ENCODE results near the gene EFEMP2.

Gene EFEMP2

DNA sequence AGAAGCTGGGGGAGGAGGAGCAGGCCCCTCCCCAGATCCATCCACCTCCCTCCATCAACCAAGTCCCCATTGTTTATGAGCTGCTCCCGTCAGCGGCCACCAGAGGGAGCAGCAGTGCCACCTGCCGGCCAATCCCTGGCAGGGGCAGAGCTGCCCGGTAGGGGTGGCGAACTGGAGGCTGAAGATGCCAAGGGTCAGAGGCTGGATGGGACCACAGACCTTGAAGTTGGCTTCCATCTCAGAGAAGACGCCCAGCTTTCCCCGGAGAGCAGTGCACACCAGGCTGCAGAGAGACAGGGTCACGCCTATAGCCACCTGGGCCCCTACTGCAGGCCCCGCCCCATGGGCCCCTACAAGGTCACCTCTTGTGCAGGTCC is 12.1 kb upstream of the EFEMP2 start:
- FAIRE-seq: no peak

DNA sequence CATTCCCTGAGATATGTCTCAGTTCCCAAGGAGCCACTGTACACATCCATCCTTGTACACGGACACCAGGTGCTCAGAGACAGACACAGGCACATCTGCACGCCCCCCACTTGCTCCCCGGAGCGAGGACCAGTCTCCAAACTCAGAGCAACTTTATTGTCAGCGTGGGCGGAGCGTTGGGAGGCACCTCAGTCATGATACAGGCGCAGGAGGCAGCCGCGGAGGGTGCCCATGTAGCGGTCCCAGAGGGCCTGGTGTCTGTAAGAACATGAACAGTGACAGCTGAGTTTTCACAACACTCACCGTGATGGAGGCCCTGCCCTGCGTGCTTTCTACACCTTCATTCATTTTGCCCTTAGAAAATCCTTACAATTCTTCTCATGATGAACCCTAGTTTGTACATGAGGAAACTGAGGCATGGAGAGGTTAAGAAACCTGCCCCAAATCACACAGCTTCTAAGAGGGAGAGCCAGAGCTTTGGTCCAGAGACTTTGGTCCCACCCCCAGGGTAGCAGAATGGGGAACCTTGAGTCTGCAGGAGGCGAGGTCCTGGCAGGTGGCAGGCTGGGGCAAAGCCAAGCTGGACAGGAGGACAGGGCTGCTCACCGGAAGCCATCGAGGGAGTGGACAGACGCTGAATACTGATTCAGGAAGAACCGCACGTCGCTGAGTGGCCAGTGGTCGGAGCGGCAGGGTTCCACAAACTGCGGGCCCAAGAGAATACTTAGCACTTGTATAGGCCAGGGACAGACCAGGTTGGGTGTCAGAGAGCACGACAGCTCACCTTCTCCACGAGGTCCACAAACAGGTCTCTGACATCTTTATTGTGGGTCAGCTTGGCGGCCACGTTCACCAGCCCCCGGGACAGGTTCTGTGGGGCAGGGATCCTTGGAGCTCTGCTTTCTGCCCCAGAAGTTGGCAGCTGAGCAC is 11.5 kb upstream of the EFEMP2 start:
- FAIRE-seq: no peak

DNA sequence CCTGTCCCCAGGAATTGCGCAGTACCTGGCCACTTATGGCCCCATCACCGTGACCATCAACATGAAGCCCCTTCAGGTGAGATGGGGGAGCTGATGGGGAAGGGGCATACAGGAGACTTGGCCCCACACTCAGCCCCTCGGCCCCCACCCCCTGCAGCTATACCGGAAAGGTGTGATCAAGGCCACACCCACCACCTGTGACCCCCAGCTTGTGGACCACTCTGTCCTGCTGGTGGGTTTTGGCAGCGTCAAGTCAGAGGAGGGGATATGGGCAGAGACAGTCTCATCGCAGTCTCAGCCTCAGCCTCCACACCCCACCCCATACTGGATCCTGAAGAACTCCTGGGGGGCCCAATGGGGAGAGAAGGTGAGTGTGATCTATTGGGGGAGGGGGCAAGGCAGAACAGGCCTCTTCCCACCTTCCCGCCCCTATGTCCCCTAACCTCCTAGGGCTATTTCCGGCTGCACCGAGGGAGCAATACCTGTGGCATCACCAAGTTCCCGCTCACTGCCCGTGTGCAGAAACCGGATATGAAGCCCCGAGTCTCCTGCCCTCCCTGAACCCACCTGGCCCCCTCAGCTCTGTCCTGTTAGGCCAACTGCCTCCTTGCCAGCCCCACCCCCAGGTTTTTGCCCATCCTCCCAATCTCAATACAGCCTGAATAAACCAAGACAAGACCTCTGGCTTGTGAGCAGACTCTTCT is 10.6 kb upstream of the EFEMP2 start:
- FAIRE-seq: no peak

DNA sequence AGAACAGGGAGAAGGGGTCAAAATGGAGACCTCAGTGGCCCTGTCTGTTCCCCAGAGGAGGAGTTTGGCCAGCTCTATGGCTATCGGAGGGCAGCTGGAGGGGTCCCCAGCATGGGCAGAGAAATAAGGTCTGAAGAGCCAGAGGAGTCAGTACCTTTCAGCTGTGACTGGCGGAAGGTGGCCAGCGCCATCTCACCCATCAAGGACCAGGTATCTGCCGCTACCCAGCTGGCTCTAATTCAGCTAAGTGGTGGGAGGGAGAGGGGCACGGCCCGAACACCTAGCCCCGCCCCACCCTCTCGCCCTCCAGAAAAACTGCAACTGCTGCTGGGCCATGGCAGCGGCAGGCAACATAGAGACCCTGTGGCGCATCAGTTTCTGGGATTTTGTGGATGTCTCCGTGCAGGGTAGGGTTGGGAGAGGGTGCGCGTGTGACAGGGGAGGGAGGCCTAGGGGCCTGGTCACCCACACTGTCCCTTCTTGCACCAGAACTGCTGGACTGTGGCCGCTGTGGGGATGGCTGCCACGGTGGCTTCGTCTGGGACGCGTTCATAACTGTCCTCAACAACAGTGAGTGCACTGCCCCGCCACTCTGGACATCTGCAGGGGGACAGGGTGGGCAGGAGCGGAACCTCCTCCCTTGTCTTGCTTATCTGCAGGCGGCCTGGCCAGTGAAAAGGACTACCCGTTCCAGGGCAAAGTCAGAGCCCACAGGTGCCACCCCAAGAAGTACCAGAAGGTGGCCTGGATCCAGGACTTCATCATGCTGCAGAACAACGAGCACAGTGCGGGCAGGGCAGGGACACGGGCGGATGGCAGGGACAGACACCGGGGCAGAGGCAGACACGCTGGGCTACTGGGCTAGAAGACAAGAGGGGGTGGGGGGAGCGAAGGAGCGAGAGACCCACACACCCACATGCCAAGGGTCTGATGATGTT is 9.8 kb upstream of the EFEMP2 start:
- FAIRE-seq: no peak

DNA sequence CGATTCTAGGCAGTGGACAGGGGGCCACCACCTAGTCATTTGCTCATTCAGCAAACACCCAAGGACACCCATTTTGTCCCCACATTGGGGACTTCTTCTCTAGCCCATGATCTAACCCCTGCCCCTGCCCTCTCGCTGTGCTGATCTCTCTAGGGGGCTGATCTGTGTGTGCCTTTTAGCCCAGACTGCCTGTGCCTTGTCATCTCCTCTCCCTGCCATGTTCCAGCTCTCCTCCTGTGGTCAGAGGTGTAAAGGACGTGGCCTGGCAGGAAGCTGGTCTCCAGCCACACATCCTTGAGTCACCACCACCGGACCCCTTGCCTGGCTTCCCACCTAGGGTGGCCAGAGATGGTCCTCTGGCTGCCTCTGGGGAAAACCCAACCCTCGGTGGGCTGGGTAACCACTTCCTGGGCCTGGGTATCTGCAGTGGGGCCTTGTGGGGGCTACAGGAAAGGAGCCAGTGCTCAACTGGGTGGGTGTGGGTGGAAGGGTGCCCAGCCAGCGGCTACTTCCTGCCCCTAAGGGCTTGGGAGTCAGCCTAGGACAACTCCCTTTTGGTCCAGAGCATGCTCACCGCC is 8.3 kb upstream of the EFEMP2 start:
- FAIRE-seq: no peak

DNA sequence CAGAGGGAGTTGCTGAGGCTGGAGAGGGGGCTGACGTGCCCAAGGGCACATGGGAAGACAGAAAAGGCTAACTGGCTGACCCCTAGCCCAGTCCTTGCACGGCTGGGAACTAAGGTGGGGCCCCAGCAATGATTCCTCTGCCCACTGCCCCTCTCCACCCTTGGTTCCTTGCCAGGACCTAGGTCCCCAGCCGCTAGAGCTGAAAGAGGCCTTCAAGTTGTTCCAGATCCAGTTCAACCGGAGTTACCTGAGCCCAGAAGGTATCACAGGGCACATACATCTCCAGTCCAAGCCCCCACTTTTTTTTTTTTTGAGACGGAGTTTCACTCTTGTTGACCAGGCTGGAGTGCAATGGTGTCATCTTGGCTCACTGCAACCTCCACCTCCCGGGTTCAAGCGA is 7.4 kb upstream of the EFEMP2 start:
- no peak for FAIRE-seq

DNA sequence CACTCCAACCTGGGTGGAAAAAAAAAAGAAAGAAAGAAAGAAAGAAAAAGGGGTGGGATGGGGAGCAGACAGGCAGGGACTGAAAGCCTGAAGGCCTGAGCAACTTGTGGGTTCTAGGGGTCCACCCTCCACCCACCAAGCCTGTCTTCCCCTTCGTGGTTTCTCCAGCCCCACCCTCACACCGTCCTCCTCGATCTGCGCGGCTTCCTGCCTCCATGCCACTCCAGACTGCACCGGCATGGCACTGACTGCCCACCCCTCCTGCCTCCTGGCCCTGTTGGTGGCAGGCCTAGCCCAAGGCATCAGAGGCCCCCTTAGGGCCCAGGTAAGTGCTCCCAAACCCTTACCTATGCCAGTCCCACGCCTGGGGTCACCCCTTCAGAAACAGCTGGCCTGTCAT is 7.0 kb upstream of the EFEMP2 start, which contains the start of gene CTSW:
Gene CTSW (plus strand): TSS at position 221 of the 400 bp plus-strand sequence. CDS start 18 bp downstream, at position 239.
- FAIRE-seq: no peak

DNA sequence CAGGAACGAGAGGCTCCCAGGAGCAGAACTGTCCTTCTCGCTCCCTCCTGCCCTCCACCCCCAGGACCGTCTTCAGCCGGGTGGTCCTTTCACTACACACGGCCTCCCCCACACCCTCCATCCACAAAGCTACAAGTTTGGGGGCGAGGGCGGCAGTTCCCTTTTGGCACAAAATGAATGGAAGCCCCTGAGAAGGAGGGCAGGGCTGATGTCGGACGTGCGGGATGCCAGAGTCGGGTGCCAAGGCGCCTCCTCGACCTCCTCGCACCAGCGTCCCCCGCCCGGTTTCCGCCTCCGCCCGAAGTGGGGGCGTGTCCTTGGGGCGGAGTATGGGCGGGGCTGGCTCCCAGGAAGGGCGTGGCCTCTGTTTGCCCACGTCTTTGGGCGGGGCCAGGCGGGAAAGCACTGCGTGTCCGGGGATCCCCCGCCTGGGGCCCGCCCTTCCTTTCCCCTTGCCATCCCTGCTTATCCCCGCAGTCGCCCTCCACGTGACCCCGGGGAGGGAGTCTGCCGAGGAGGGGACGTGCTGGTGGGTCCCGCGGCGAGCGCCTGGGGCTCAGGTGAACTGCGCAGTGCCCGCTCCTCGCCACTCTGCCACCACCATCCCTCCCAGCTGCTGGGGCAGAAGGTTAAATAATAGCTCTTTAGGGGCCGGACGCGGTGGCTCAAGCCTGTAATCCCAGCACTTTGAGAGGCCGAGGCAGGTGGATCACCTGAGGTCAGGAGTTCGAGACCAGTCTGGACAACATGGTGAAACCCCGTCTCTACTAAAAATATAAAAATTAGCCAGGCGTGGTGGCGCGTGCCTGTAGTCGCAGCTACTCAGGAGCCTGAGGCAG is 937 bp upstream of the EFEMP2 start:
- no peak for FAIRE-seq

DNA sequence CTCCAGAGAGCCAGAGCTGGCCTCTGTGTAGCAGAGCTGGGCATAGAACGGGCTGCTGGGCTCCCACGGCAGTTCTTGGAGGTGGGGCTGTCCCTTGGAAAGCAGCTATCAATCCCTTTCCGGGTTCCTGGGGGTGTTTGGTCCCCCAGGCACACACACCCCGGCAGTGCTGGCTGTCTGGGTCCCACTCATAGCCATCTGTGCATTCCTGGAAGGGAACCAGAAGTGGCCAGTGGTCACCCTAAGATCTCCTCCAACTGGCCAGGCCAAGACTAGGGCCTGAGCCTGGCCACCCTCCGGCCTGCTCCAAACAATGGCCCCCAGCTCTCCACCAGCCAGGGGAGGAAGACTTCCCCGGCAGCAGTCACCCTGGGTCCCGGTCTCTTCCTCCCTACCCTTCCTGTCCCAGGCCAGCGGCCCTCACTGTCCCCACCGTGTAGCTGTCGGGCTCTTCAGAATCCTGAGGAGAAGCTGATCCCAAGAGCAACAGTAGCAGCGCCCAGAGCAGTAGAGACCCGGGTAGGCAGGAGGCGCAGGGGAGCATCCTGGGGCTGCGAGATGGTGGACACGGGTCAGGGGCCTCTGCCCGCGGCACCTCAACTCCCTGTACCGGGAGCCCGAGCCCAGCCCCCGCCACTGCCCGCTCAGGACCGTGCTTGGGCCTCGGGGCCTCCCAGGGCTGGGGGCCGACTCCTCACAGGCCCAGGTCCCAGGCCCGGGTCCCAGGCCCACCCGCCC is 620 bp downstream of the EFEMP2 start:
- FAIRE-seq: no peak

DNA sequence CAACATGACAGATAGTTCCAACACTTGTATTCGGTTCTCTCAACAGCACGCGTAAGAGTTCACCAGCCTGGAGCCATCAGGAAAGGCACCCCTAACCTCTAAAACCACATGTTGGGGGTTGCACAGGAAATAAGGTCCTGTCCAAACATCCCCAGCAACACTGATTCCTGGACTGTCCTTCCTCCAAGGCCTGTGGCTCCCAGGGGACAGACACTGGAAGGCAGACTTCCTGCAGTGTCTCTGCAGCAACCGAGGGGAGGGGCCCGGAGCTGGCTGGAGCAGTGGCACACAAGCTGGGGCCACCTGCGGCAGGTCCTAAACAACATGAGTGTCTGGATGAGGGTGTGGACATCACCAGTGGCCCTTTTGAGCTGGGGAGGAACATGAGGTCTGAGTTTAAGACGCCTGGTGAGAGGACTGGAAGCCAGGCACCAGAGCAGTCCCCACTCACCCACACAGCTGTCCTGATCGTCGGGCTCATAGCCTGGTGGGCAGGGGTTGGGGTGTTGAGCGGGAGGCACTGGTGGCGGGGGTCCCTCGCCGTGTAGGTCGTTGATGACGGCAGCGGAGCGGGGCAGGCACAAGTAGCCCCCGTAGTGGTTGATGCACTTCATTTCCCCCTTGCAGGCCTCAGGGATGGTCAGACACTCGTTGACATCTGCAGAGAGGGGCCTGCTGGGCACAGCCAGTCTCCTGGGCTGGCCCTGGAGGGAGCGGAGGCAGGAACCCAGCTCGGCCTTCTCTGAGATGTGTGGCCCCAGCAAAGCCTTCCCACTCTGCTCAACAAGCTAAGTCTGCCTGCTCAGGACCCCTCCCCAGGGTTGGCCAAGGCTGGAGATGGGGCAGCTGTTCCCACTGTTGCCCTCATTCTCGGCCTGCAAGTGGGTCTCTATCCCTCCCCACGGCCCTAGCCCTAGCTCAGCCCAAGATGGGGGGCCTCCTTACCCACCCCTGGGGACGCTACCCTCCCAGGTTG is 1.6 kb downstream of the EFEMP2 start:
- no peak for FAIRE-seq

DNA sequence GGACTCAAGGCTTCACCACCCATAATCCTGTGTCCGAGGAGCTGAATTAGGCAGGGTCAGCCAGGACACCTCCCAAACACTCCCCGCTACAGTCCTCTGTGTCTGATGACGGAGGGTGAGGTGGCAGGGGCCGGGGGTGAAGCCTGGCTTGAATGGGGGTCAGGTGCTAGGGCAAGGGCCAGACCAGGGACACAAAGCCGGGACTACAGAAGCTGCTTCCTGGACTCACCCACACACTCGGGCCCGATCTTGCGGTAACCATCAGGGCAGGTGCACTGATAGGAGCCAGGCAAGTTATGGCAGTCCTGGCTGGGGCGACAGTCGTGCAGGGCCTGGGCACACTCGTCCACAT is 2.3 kb downstream of the EFEMP2 start:
- FAIRE-seq: no peak

DNA sequence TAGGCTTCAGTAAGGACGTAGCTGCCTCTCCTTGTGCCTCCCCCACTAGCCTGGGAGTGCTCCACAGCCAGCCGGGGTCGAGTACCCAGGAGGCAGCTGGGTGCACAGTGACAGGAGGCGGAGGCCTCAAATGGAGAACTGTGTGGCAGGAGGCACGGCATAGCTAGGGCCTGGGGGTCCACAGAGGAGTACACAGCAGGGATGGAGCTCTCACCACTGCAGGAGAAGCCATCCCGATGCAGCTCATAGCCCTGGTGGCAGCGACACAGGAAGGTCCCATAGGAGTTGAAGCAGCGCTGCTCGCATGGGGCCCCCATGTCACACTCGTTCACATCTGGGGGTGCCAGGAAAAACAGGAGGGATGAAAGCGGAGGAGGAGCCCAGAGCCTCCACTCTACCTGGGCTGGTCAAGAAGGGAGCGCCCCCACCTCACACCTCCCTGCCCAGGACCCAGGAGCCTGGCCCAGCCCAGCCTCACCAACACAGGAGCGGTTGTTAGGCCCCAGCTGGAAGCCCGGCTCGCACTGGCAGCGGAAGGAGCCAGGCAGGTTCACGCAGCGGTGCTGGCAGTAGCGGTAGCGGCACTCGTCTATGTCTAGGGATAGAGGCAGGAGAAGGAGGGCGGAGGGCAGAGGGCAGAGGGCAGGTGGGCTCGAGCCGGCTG is 2.8 kb downstream of the EFEMP2 start:
- FAIRE-seq: no peak

DNA sequence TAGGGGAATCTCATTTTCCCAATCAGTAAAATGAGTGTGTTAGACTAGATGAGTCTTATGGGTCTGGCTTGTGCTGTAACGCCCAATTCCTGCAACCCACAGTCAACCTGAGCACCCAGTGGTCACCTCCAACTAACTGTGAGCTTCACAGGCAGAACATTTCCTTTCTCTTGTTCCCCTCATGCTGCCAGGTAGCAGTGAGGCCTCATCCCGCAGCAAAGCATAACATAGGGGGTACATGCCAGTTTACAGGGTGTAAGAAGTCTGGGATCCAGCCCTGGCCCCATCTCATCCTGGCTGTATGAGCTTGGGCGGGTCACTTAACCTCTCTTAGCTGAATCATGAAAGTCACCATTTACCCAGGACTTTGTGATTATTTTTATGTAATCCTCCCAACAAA is 3.7 kb downstream of the EFEMP2 start:
- FAIRE-seq: no peak

DNA sequence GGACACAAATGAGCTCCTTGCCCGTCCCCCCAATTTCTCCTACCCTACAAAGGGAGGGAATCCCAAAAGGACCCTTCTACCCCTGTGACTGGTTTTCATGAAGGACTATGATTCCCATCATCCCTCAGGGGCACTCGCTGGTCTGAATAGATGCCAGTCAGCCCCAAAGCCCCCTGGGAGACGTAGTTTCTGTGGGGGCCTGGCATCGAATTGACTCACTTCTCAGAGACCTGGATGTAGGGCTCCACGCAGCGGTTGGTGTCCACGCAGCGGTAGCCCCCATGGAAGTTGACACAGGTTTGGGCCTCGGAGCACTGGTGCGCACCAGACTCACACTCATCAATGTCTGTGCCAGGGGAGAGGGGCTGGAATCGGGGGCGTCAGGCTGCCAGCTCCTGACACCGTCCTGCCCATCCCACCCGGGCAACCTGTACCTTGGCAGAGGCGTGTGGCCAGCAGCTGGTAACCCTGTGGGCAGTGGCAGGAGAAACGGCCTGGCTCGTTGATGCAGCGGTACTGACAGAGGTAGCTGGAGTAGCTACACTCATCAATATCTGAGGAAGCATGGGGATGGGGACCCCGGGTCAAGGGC is 4.4 kb downstream of the EFEMP2 start:
- no peak for FAIRE-seq

DNA sequence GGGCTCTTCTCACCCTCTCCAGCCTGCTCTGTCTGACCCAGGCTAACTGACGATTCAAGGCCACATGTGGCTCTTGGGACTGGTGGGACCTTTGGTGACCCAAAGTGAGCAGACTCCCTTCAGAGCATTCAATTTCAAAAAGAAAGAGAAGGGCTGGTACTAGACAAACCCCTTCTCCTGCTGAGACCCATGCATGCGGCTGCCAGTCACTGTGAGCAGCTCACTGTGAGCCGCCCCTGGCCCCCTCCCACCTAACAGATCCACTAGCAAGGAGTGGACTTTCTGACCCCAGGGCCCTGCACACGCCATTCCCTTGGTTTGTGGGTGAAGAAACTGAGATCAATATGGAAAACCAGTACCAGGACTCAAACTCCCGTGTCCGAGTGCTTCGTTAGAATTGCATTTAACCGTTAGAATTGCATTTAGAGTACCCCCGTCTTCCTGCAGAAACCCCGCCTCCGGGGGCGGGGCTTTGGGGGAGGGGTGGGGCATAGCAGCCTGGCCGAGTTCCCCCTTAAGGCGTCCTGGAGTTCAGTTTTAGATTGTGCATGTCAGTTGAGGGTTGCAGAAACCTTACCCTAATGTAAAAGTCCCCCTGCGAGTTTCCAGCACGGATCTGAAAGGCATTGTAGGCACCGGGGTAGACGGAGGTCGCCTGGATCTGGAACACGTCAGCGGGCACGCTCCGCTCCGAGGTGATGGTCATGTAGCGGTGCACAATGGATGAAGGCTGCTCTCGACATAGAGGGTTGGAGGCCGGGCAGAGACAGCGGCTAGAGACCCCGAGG is 5.1 kb downstream of the EFEMP2 start:
- no peak for FAIRE-seq

DNA sequence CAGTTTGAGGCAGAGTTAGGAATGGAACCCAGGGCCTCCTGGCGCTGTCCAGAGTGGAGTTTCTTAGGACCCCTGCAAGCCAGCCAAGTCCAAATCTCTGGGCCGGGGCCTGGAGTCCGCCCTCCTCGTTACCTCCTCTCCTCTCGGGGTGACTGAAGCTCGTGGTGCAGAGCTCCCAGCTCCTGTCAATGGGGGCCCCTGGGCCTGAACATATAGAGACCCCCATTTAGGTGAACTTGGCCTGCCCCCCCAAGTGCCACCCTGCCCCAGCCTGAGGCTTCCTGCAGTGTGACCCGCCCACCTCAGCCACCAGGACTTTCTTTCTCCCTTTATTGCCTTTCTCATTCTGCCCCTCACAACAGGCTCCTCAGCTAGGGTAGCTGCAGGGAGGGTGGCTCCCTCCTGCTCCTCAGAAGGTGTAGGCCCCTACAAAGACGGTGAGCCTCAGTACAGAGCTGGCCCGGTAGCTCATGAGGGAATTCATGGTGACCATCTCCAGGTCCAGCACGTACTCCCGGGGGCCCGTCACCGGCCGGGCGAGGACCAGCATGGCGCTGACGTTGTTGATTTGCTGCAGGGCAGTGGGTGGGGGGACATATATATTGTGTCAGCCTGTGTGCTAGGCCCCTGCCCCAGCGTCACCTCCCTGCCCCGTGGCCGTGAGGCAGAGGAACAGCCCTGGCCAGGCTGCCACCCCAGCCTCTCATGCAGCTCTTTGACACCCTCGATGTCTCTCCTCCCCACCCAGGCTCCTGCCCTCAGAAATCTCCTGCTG is 5.9 kb downstream of the EFEMP2 start:
- no peak for FAIRE-seq

DNA sequence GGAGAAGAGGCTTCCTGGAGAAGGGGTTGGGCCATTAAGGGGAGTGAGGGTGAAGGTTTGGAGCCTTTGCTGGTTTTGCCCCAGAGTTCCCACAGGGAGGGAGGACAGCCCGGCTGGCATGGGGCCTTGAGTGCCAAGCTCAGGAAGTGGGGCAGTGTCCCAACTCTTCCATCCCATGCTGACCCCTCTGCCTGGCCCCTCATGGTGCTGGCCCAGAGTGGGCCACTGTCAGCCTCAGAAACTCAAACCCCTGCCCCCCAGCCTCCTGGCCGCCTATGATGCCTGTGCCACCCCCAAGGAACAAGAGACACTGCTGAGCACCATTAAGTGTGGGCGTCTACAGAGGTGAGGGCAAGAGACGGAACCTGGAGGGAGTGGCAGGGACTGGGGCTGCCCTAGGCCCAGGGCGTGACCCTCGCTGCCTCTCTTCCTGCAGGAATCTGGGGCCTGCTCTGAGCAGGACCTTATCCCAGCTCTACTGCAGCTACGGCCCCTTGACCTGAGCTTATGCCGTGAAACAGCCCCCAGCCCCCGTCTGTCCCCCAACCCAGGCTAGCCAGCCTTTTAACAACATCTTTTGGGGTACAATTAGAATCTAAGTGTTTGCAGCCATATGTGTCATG is 6.9 kb downstream of the EFEMP2 start:
- no peak for FAIRE-seq
